Upper lobe of left lung (tissue), 6 donors: Measurements from ENCODE around the gene ICAM4. TPM values are rescaled to one million over a fixed set of nuclear protein-coding genes. Genes with fewer than 3 reads are reported as not detected.
"Not testable (repeated sequence)": the region's sequence is repeated elsewhere in the genome, so short reads cannot be mapped to it uniquely, and the experiment has no call there.

Experiments
- ATAC-seq, 2 donors: fragments of 200-7000 bp; cut with Tn5 transposase; one replicate each; pipeline ENCODE4 v1.9.1; 2022; ENCODE audit warnings: mild to moderate bottlenecking in 2 of 2, moderate library complexity in 2 of 2; ENCODE audit not compliant: low FRiP score in 2 of 2
- DNase-seq, 2 donors: peaks; one replicate each; pipeline ENCODE4 v3.0.0-alpha.2; 2019 to 2020
- H3K27ac ChIP-seq, 4 donors: fragments of 200-600 bp; sonication (generic); one replicate each; pipeline ENCODE4 v1.5.1; 2016 to 2019
- H3K27me3 ChIP-seq, 4 donors: fragments of 200-600 bp; sonication (generic); one replicate each; pipeline ENCODE4 v1.5.1; 2017 to 2019
- H3K36me3 ChIP-seq, 4 donors: fragments of 200-600 bp; sonication (generic); one replicate each; pipeline ENCODE4 v1.5.1; 2016 to 2019
- H3K4me1 ChIP-seq, 4 donors: fragments of 200-600 bp; sonication (generic); one replicate each; pipeline ENCODE4 v1.5.1; 2018 to 2019
- H3K4me3 ChIP-seq, 4 donors: fragments of 200-600 bp; sonication (generic); one replicate each; pipeline ENCODE4 v1.5.1; 2017 to 2019; ENCODE audit warnings: mild to moderate bottlenecking in 2 of 4, moderate library complexity in 1 of 4
- H3K9me3 ChIP-seq, 4 donors: fragments of 200-600 bp; sonication (generic); one replicate each; pipeline ENCODE4 v1.5.1; 2018 to 2019
- CTCF ChIP-seq, 6 experiments: fragments of 450-650 bp in 4 of 6; fragments of 200-600 bp in 2 of 6; sonication (generic) in 2 of 6; IDR thresholded peaks; one replicate each; pipeline ENCODE4 v1.5.1; 2016 to 2019; ENCODE audit warnings: antibody characterized with exemption in 6 of 6
- EP300 ChIP-seq, 4 donors: sonication (generic); formaldehyde crosslinking; IDR thresholded peaks; one replicate each; pipeline ENCODE4 v1.5.1; 2017; ENCODE audit warnings: antibody characterized with exemption in 4 of 4, control low read depth in 2 of 4
- POLR2A ChIP-seq, 4 donors: fragments of 450-650 bp; IDR thresholded peaks; one replicate each; pipeline ENCODE4 v1.5.1; 2016 to 2017; ENCODE audit warnings: antibody characterized with exemption in 4 of 4, mild to moderate bottlenecking in 2 of 4
- POLR2AphosphoS5 ChIP-seq, 2 donors: sonication (generic); formaldehyde crosslinking; IDR thresholded peaks; one replicate each; pipeline ENCODE4 v1.5.1; 2017; ENCODE audit warnings: antibody characterized with exemption in 2 of 2
- WGBS, 2 donors: methylation state at CpG; one replicate each; pipeline ENCODE4 v1.1.5; 2017 to 2018; 5-methylcytosine and 5-hydroxymethylcytosine counted together
- total RNA-seq, 6 donors: library from RNA; depleted of rRNA in 4 of 6; stranded (reverse); fragments of >200 nt in 4 of 6; gene quantifications; one replicate each; pipeline versions ENCODE4 v1.1.0 to v1.2.1, GENCODE V29; 2016 to 2021
- donor health status: DM: no; HTN: no; CAD: no; lungs with moderate emphysema.
- donor health status: DM: no; HTN: yes; CAD: no; lungs with severe emphysema.

ICAM4 gene
- total RNA-seq, 6 donors from 2014 or later: 6.3 to 24.3 (median 12.0) TPM

- no peaks in the 10 kb centered on the region for H3K9me3 ChIP-seq
- peak overlapping the region in 1 of 4 donors; percentile 1 for H3K4me3 ChIP-seq
- peaks cover 28 to 86% (median 46%) of the 10 kb centered on the region in 4 donors for H3K4me1 ChIP-seq
- TF ChIP-seq POLR2A (IDR thresholded peaks at IDR 0.05) (no peak), CTCF (IDR thresholded peaks at IDR 0.05) (no peak), EP300 (IDR thresholded peaks at IDR 0.05) (no peak), POLR2AphosphoS5 (IDR thresholded peaks at IDR 0.05) (no peak)
- no peaks in the 10 kb centered on the region for H3K27me3 ChIP-seq
- ATAC-seq: no peak
- H3K36me3 ChIP-seq: peaks cover 13 to 94% (median 64%) of the 10 kb centered on the region in 4 donors
- WGBS, 2 donors: 91 to 96% methylated on average over 1 of the region's 1 CpG
- no peak for DNase-seq
- peak overlapping the region; percentile 17 to 74 (median 72) for H3K27ac ChIP-seq
Measured at GRCh38 chr19:10278935-10279334, 7.8 kb upstream of the ICAM4 start.

GRCh38 chr19:10279737-10280442, 6.9 kb upstream of the ICAM4 start:
- WGBS, 2 donors: 54 to 66% methylated on average over 5 of the region's 5 CpGs
- ATAC-seq (no peak), DNase-seq (peak in 1 of 2 donors; percentile 35)
- Histone ChIP-seq H3K27me3 (no peaks in the 10 kb centered on the region), H3K4me3 (no peak overlapping the region), H3K4me1 (peaks cover 31 to 87% (median 53%) of the 10 kb centered on the region in 4 donors), H3K27ac (peak overlapping the region; percentile 32 to 74 (median 72)), H3K36me3 (peaks cover 20 to 94% (median 68%) of the 10 kb centered on the region in 4 donors), H3K9me3 (no peaks in the 10 kb centered on the region)
- TF ChIP-seq POLR2AphosphoS5 (IDR thresholded peaks at IDR 0.05): peak in 1 of 2 donors; percentile 39
- TF ChIP-seq POLR2A (IDR thresholded peaks at IDR 0.05): no peak

- ATAC-seq, H3K4me3 ChIP-seq, DNase-seq, H3K27me3 ChIP-seq, H3K9me3 ChIP-seq: not testable (repeated sequence)
- peaks cover 47 to 91% (median 75%) of the 10 kb centered on the region in 4 donors for H3K4me1 ChIP-seq
- H3K36me3 ChIP-seq: peaks cover 26 to 89% (median 71%) of the 10 kb centered on the region in 4 donors
- H3K27ac ChIP-seq: peak overlapping the region in 3 of 4 donors; percentile 51 to 77 (median 74)
- 95% methylated on average over 5 of the region's 5 CpGs for WGBS, 2 donors
Measured at GRCh38 chr19:10282043-10282442, 4.7 kb upstream of the ICAM4 start.

- peak overlapping the region in 2 of 4 donors; percentile 16 to 34 for H3K4me3 ChIP-seq
- no peaks in the 10 kb centered on the region for H3K9me3 ChIP-seq
- peaks cover 59 to 92% (median 81%) of the 10 kb centered on the region in 4 donors for H3K4me1 ChIP-seq
- H3K27ac ChIP-seq: peak overlapping the region; percentile 74 to 77 (median 75)
- peak; percentile 60 to 81 for DNase-seq
- peaks cover 21 to 76% (median 60%) of the 10 kb centered on the region in 4 donors for H3K36me3 ChIP-seq
- ATAC-seq: peak; percentile 3 to 60
- WGBS, 2 donors: 72 to 82% methylated on average over 18 to 22 of the region's 23 CpGs
- TF ChIP-seq POLR2AphosphoS5 (IDR thresholded peaks at IDR 0.05) (peak; percentile 6 to 9), EP300 (IDR thresholded peaks at IDR 0.05) (peak in 1 of 4 donors; percentile 25), CTCF (IDR thresholded peaks at IDR 0.05) (no peak), POLR2A (IDR thresholded peaks at IDR 0.05) (peak in 1 of 4 donors; percentile 46)
- H3K27me3 ChIP-seq: peaks cover 0 to under 1% (median 0%) of the 10 kb centered on the region in 4 donors
Measured at GRCh38 chr19:10283301-10284064, 3.3 kb upstream of the ICAM4 start.

GRCh38 chr19:10284065-10284959, 2.4 kb upstream of the ICAM4 start:
- WGBS, 2 donors: 86 to 87% methylated on average over 22 to 34 of the region's 34 CpGs
- H3K27ac ChIP-seq: peak overlapping the region; percentile 74 to 77 (median 75)
- peaks cover 21 to 68% (median 52%) of the 10 kb centered on the region in 4 donors for H3K36me3 ChIP-seq
- DNase-seq: peak in 1 of 2 donors; percentile 59
- ATAC-seq: no peak
- H3K9me3 ChIP-seq: no peaks in the 10 kb centered on the region
- peak overlapping the region in 1 of 4 donors; percentile 34 for H3K4me3 ChIP-seq
- H3K4me1 ChIP-seq: peaks cover 61 to 93% (median 83%) of the 10 kb centered on the region in 4 donors
- peaks cover 0 to 7% (median 0%) of the 10 kb centered on the region in 4 donors for H3K27me3 ChIP-seq
- no peak for TF ChIP-seq EP300 (IDR thresholded peaks at IDR 0.05)
- no peak for TF ChIP-seq POLR2AphosphoS5 (IDR thresholded peaks at IDR 0.05)
- no peak for TF ChIP-seq POLR2A (IDR thresholded peaks at IDR 0.05)
- no peak for TF ChIP-seq CTCF (IDR thresholded peaks at IDR 0.05)
